Renal cortex interstitium (tissue), 11 donors: ENCODE results near the gene RNF217. TPM values are rescaled to one million over a fixed set of nuclear protein-coding genes. Genes with fewer than 3 reads are reported as not detected.
"Not testable (repeated sequence)": the region's sequence is repeated elsewhere in the genome, so short reads cannot be mapped to it uniquely, and the experiment has no call there.

Source experiments
- DNase-seq, 11 donors: peaks; one replicate each; pipeline ENCODE4 v3.0.0-alpha.2; 2013; ENCODE audit warnings: low read depth in 9 of 11, low spot score in 4 of 11; ENCODE audit errors: extremely low read depth in 1 of 11
- polyA plus RNA-seq, 3 donors: library from polyadenylated mRNA; unstranded; fragments of 120-200 nt; gene quantifications; one replicate each; pipeline ENCODE4 v1.2.1, GENCODE V29; 2013; ENCODE audit not compliant: insufficient read length in 3 of 3

RNF217 gene
- polyA plus RNA-seq, 3 donors, result 13.0 to 17.1 (median 14.1) TPM

DNA sequence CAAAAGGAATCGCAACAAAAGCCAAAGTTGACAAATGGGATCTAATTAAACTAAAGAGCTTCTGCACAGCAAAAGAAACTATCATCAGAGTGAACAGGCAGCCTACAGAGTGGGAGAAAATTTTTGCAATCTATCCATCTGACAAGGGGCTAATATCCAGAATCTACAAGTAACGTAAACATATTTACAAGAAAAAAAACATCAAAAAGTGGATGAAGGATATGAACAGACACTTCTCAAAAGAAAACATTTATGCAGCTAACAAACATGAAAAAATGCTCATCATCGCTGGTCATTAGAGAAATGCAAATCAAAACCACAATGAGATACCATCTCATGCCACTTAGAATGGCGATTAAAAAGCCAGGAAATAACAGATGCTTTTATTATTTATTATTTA lies 74.2 kb downstream of the RNF217 start:
- not testable (repeated sequence) for DNase-seq

DNA sequence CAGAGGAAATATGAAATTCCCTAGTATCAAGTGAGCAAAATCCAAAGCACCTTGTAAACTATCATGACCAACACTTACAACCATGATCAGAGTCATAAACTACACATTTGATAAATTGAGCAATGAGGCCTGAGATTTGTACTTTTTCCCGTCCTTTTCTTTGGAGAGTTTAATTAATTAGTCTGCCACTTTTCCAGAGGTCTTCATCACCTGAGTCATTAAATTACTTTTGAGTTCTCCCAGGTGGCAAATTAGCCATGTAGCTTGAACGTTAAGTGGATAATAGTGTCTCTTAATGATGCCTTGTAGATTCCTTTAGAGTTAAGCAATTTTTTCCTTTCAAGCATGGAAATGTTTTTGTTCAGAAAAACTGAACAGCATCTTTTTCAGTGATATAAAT lies 75.6 kb downstream of the RNF217 start:
- no peak for DNase-seq

DNA sequence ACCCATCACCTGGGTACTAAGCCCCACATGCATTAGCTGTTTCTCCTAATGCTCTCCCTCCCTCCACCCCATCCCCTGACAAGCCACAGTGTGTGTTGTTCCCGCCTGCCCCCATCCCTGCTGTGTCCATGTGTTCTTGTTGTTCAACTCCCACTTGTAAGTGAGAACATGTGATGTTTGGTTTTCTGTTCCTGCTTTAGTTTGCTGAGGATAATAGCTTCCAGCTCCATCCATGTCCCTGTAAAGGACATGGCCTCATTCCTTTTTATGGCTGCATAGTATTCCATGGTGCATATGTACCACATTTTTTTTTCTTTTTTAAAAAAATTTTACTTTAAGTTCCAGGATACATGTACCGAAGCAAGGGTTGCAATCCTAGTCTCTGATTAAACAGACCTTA lies 76.7 kb downstream of the RNF217 start:
- DNase-seq, result no peak

DNA sequence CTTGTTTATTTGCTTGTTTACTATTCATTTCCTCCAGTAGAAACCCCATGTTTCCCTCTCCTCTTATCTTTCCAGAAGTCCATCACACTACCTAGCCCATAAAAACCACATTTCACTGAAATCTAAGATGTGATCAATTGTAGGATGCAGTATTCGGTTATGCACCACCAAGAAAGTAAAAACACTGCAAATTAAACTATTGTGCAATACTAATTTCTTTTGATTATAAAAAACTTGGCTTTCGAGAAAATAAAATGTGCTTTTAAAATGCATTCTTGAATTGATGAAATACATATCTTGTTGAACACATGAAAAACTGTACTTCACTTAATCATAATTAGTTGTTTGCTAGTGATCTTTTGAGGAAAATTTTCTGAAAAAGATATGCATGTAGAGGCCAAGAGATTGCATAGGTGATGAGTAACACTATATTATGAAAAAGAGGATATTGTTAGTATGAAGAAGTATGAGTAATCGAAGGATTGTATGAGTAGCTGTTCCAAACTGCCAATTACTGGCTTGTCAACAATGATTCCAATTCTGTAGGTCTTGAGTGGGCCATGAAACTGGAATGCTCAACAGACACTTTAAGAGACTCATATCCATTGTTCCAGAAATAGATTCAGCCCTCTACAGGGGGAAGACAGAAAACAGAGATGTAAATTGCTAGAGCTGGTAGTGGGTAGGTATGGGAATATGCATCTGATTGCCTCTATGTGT lies 79.7 kb downstream of the RNF217 start:
- DNase-seq, result no peak

DNA sequence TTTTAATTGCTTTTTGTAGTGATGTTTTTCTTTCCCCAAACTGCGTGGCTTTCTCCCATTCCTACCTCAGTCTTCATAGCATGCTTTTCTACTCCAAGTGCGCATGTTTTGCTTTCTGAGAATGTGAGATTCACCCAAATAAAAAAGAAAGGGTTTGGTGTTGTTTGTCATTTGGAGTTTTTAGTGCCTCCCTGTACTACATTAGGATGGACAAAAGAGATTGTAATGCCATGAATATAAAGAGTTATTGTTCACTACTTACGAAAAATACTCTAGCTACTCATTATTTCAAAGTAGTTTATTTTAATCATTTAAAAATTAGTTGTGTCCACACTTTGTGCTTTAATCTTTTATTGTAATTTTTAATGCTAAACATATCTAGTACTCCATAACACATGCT lies 81.8 kb downstream of the RNF217 start:
- no peak for DNase-seq

DNA sequence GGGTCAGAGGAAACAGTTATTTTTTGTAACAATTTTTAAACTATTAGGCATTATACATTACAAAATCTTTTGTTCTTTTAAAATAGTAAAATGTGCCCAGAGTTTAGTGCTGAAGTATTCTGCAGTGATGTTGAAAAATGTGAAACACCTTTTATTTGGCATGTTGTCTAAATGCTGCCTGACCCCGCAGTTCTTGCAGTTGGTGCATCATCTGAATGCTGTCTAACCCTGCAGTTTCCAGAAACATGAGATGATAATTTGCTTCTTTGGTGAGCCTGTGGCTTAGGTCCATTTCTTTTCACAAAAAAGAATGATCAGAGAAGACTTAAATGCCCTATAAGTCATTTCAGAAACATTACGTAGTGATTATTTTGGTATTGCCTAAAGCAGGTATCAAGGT lies 82.4 kb downstream of the RNF217 start:
- DNase-seq, result no peak

DNA sequence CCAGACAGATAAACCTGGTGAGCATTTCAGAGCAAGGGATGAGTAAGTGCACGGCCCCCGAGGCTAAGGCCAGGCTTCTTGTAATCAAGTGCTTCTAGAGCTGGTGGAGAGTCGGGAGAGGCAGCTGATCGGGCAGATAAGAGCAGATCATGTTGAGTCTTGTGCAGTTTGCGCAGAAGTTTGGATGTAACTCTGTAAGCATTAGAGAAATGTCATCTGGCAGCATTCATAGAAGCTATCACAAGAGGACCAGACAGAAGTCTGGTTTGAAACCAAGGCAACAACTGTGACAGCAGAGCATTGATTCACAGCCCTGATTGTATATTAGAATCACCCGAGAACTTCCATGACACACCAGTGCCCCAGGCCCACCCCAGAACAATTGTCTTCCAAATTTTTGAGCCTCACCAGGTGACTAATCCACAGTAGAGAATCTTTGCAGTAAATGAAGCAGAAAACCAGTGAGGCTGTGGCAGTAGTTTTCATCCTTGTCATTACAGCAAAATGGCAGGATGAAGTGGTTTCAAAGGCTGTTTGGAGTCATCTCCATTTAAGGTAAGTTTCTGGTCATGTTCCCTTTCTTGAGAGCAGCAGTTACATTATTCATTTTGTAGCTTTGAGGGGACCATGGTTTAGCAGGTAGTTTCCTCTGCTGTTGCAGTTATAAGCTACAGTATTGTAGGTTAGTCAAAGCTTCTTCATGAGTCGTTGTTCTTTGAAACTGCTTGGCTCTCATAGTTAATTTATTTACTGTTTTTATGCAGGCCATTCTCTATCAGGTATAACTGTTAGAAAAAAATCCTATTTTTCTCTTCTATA lies 84.1 kb downstream of the RNF217 start:
- no peak for DNase-seq

DNA sequence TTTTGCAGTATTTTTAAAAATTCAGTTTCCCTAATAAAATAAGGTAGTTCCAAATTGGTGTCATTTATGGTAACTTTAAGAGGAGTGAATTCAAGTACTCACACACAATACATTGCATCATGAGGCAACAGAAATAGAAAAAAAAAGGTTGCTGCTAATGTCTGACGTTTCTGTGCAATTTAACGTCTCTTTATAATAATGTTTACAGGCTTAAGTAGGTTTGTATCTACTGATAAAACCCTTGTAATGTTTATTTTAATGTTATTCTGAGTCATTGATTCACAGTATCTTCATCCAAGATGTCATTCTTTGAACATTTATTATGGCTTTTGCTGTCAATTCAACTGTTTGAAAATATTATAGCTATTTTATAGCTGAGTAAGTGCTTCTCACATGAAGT lies 86.0 kb downstream of the RNF217 start:
- no peak for DNase-seq

DNA sequence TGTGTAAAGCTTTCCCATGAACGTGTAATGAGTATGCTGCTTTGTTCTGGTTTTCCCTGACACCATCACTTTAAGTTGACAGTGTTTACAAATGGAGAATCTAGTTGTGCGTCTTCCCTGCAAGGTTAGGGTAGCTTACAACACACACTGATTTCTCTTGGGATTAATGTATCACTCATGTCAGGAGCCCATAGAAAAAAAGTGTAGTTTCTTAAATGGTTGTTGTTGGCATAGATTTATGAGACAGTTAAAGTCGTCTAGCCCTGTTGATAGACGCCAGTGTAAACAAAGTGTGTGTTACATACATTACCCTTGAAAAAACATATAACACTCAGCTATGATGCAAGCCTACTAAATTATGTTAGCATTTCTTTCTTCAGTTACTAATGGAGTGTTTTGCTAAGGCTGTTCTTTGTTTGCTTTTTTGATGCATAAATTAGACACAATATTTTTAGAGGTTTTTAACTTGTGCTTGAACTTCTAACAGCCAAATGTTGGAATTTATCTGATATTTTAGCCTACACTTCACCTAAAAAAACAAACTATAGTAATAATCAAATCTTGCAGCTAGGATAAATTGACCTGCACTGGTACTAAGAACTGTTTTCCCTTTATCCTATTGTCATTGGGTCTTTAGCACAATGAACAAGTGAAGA lies 88.6 kb downstream of the RNF217 start:
- peak; percentile 19 to 79 (median 31) for DNase-seq

DNA sequence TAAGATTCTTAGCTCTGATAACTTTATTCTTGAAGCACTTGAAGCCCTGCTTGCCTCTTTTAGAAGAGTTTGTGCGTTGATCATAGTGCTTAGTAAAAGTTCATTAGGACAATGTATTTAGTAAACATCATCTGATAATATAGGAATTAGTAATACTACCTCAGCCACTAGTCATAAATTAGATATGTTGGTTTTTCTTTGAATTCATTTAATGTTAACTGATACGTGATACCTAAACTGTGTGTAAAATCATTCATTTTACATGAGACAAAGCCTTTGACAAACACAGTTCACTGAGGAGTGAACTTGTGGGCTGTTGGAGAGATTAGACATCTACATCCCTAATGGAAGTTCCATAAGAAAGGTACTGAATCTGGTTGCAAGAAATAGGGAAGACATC lies 91.6 kb downstream of the RNF217 start:
- no peak for DNase-seq

DNA sequence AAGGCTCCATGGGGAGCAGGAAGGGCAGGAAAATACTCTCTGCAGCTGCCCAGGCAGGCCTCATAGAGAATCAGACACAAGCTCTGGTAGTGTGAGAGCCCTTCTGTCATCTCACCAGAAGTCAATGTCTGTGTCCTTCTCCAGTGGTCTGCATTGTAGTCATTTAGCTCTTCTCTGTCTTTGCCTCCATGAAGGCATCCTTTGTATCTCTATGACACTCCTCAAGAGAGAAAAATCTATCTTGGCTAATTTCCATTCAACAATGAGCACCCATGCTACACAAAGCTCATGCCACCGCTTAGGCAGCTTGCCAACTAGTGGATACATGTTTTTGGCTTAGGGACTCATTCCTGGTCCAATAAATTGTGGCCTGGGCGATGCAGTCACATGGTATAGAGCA lies 92.1 kb downstream of the RNF217 start:
- no peak for DNase-seq

DNA sequence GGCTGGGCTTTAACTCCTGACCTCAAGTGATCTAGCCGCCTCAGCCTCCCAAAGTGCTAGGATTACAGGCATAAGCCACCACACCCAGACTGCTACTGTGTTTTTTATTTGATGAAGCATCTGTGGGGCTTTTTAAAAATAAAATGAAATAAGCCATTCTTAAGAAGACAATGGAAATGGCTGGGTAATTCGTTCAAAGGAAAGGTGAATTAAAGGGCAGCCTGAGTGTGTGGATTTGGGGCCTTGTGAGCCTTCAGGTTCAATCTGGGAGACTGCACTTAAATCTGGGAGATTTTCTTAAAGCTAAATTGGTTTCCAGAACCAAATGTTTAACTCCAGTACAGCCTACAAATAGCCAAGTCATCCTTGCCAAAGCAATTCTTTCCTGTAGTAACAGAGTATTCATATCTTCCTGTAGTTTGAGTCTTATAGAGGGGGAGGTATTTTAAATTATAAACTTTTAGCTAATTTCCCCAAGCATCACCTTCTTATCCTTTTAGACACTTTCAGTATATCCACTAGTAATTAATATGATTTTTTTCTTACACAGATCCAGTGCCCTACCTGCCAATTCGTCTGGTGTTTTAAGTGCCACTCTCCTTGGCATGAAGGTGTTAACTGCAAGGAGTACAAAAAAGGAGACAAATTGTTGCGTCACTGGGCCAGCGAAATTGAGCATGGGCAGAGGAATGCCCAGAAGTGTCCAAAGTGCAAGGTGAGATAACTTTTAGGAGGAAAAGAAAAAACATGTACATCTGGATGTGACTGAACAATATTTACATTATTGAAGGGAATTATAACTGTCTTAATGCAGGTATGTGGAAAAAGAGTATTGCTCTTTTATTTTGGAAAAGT lies 95.4 kb downstream of the RNF217 start:
- no peak for DNase-seq

DNA sequence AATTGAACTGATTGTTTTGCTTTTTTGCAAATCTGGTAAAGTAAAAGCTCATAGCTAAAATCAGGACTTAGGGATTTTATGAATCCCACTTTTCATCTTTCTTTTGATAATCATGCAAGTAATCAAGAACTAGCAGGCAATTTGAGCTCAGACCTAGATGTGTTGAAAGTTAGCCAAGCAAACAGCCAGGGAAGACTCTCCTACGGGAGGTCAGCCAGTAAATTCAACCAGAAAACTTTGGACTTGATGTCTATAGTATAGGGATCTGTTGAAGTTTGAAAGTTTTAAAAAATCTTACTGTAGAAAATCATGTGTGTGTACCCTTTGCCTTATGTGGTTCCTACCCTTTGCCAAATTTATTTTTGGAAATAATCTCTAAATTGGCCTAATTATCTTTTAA lies 96.3 kb downstream of the RNF217 start:
- DNase-seq, result no peak

DNA sequence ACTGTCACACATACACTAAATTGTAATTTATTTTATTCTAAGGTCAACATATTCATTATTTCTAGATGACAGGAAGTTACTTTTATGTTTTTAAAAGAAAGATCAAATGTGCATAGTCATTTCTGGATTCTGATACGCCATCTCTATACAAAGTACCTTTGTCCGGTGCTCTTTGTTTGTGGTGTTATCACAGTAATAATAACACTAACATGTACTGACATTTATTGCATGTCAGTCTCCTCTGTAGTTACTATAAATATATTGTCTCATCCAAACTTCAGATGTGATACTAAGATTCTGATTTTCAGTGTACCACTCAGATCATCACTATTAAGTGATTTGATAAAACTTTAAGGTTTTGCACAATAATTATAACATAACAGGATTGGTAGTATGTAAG lies 101.1 kb downstream of the RNF217 start:
- DNase-seq, result no peak

DNA sequence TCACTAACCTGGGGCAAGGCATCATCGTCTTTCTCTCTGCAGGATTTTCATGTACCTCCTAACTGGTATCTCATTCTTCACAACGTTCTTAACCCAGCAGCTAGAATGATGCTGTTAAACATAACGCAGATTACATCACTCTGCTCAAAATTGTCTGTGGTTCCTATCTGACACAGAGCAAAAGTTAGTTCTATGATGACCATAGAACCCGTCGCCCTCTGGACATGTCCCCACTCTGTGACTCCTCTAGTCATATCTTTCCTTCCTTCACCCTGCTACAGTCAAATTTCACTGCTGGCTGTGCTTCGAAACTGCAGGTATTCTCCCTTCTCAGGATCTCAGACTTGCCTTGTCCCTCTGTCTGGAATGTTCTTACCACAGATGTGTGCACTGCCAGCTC lies 103.9 kb downstream of the RNF217 start:
- DNase-seq, result no peak

DNA sequence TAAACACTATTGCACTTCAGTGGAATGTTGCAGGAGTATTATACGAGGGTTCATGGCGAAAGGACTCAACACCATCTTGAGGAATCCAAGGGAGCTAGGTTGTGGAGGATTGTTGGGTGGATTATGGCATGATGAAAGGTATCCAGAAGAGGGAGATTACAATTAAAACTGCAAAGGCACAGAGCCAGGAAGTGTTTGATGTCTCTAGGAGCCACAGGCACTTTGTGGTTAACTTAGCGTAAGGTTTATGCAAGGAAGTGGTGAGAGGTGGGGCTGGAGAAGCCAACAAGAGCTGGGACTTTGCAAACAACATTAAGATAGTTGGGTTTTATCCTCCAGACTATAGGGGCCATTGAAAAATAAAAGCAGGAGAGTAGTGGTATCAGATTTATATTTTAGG lies 104.7 kb downstream of the RNF217 start:
- no peak for DNase-seq

DNA sequence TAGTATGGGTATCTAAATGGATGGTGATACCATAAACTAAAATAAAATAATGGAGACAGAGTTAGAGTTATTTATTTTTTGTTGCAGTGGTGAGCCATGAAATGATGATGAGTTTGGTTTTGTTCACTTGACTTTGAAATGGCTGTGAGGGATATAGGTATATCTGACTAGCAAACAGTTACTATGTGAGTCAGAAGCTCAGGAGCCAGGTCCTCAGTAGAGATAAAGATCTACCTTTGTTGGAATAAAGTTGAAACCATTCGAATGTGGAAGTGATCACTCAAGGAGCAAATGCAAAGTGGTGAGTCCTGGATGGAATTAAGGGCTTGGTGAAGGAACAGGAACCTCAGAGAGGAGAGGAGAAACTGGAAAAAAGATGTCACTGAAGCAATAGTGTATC lies 105.3 kb downstream of the RNF217 start:
- no peak for DNase-seq

DNA sequence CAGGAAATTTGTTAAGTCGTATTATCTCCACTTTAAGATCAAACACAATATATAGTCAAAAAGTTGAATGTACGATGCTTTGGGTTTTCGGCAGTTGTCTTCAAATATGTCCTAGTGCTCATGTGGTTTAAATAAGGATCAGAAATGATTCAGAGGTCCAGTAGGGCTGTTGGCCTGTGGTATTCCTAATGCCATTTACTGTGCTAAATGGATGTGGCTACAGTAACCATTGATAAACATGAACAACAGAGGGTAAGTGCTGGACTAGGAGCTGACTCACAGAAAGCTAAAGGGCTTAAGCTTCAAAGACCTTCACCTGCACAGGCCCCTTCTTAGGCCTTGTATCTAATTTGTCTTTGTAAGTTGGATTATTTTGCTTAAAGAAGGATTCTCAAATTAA lies 110.8 kb downstream of the RNF217 start:
- no peak for DNase-seq

DNA sequence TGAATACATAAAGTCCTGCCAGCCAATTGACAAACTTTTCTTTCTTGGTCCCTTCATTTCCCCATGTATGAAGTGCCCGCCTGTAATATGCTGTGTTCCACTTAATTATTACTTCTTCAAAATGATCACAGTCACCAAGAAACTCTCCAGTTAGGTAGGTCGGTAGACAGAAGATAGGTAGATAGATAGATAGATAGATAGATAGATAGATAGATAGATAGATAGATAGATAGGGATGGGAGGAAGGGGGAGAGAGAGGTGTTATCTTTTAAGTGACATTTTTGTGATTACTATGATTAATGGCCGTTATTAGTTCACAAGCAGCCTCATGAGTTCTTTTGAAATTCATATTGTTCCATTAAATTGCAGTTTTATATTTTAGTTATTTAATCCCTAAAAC lies 111.9 kb downstream of the RNF217 start:
- DNase-seq, result no peak
